Activated CD4-positive, alpha-beta T cell treated with anti-CD3 and anti-CD28 coated beads, Interleukin-10, Interleukin-2, amounts not matched to agents 100 ng/mL and 50 ng/mL, durations not matched to agents 16 hours and 8 hours (primary cell): ENCODE data around the gene HPS4.

ENCODE experiments used
- DNase-seq: peaks from one replicate; pipeline ENCODE4 v3.0.0-alpha.2; 2020

The HPS4 gene

DNA sequence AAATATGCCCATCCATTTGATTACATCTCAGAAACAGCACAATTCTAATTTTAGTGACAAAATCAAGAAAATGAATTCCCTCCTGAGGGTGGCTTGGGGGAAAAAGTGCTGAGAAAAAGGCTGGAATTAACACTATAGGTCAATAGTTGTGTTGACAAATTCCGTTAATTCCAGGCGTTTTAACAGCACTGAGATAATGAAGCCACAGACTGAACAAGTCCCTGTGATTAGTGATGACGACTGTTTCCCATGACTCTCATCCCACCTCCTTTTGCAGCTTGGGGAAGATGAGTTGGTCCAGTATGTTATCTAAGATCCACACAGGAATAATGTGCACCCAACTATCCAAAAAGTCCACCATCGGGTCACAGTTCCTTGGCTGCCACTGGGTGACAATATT lies 12.9 kb upstream of the HPS4 start:
- DNase-seq = no peak

DNA sequence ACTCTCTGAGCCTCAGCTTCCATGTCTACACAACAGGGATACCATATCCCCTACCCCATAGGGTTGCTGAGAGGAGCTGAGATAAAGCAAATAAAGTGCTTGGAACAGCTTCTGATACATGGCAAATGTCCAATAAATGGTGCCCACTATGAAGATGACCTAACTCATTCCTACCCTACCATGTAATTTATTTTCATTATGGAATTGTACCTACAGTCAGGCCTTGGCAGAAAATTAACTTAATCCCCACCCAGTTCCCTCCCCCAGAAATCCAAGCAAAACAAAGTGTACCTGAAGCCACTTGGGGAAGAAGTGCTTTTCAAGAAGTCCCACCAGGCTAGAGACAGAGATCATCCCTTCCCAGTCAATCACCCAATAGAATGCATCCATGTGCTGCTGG lies 10.9 kb upstream of the HPS4 start:
- DNase-seq = no peak

DNA sequence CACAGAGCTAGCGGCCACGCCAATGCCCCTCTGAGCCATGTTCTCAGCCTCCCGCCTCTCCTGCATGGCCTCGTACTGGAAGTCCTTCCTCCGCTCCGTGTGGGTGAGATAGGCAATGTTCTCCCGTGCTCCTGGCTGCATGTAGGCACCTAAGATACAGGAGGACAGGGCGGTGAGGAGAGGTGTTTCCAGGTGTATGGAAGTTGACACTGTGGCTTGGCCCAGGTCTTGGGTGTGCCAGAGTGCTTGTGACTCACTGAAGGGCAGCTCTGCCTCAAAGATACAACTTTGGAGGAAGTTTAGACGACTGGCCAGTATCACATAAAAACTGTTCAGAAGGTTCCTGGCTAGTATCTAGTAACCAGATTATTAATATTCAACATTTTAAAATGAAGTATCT lies 8.6 kb upstream of the HPS4 start:
- DNase-seq = no peak

DNA sequence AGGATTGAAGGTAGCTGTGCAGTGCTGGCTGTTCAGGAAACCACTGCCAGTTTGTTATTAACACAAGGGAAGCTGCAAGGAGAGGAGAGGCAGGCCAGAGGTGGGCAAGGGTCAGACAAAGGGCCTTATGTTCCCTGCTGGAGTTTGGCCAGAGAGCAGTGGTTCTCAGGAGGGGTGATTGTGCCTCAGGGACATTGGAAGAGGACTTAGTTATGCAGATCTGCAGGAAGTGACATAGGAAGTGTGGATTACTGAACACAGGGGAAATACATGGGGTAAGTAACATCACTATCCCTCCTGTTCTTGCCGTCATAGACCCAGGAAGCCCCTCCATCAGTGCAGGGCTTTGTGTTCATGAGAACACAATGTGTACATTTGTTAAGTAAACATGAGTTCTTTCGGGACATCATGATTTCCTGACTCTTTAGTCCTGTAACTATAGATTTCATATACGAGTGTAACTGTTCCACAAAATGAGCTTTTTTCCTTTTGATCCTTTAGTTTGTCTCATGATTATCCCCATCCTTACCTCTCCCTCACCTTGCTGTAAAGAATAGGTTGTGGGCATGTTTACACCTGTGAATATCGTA lies 6.0 kb upstream of the HPS4 start:
- no peak for DNase-seq

DNA sequence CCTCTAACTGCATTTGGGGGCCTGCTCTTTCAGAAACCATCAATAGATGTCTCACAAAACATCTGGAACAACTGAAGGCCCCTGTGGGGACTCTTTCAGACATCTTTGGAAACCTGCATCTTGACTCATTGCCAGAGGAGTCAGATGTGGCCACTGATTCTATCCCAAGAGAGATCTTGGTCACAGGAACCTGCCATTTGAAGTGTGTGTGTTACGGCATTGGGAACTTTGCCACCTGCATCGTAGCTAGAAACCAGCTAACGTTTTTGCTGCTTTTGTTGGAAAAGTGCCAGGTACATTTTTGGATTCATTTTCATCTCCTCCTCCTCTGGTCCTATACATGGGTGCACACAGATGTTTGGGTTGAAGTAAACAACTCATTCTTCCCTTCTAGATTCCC lies 4.4 kb upstream of the HPS4 start:
- no peak for DNase-seq

DNA sequence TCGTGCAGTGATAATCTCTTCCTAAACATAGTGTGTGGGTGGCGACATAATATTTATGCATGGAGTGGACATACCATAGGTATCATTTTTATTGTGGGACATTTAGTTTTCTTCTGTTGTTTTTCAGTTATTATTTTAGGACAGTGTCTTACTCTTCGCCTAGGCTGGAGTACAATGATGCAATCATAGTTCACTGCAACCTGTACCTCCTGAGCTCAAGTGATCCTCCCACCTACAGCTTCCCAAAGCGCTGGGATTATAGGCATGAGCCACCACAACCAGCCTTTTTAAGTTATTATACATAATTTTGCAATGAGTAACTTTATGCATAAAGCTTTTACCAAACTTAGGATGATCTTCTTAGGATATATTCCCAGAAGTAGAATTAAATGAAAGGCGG lies 2.8 kb upstream of the HPS4 start:
- DNase-seq = no peak

DNA sequence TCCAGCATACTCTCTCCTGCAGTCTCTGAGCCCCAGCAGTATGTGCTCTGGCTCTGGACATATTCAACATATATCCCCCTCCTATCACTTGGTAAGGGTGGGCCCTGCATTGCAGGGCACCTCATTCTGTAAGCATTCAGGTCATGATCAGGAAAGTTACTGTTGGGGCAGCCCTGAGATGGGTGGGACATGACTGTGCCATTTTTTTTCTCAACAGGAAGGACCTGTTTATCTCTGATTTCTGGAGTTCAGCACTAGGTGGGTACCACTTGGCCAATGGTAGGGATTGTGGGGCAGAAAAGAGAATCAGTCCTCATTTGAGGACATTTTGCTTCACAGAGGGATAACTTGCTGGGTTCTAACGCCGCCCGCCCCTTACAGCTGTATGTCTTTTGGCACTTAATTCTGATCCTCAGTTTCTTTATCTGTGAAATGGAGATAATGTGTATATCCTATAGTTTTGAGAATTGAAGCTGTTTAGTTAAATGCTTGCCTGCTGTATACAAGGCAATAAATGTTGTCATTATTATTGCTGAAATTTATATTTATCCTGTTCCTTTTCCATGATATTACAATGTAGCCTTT lies 2.3 kb upstream of the HPS4 start:
- DNase-seq = no peak

DNA sequence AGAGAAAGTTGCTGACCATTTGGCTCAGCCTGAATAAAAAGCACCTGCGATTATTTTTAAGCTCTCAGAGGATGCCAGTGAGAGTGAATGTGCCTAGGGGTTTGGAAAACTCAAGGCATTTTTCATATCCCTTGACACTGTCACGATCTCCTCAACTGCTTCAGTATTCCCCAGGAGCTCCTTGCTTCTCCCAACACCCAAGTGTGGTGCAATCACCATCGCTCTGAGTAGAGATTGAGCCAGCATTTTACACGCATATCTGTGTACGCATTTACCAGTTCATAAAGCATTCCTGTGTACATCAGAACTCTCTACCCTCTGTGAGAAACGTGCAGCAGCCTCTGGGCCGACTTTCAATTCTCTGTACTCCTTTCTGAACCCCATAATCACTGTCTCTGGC lies 1.4 kb upstream of the HPS4 start:
- no peak for DNase-seq

DNA sequence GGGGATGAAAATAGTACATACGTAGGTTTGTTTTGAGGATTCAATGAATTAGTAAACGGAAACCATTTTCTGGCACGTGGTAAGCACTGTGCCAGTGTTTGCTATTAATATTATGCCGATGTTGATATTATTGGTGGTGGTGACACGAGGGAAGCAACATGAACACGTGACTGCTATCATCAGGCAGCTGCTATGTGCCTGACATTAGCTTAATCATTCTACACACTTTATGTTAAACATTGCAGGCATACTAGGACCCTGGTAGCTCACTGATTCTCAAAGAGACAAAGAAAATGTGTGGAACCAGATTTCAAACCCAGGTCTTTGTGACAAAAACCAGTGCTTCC lies 750 bp upstream of the HPS4 start:
- peak; percentile 35 for DNase-seq

DNA sequence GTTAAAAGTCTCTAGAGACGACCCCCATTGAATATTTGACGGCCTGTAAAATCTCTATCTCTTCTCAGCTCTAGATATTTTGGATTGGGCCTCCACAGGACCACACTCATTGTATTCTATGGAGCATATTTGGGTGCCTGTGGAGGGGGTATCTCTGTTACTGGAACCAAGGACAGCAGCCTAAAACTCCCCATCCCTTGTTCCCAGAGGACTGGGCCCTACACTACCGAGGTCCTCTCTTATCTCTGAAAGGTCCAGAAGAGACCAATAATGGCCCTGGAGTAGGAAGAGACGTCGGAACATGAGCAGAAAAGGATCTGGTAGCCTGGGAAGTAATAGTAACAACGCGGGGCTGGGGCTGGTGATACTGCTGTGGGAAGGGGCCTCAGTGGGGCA lies 542 bp downstream of the HPS4 start:
- no peak for DNase-seq

DNA sequence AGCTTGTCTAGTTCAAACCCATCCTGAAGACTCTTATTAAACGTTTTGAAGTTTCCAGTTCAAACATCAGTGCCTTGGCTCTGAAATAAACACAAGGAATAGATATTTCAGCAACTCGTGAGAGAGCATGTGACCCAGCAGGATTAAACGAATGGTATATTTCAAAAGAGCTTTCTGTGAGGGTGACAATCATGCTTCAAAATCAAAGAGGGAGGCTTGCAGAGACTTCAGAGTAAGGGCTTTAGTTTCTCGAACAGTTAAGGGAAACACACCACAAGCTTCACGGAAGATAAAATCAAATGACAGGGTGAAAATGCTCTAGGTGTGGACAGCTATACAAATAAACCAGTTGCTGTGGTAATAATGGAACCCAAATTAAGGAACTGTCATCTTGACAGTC lies 1.4 kb downstream of the HPS4 start:
- DNase-seq = peak; percentile 31

DNA sequence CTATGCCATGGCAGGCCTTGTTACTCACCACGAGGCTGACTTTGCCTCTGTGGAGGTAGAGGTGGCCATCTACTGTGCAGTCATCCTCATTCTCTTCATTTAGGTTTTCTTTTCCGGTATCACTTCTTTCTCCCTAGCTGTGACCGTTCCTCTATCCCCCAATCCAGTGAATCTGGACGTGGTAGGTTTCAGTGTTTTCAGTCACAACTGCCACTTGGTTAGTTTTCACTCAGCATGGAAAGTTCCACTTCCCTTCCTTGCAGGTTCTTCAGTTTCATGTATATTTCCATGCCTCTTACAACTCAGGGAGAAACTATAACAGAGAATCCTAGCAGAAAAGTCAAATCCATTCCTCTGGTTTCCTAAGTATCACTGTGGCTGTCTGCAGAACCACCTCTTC lies 1.9 kb downstream of the HPS4 start:
- peak; percentile 66 for DNase-seq

DNA sequence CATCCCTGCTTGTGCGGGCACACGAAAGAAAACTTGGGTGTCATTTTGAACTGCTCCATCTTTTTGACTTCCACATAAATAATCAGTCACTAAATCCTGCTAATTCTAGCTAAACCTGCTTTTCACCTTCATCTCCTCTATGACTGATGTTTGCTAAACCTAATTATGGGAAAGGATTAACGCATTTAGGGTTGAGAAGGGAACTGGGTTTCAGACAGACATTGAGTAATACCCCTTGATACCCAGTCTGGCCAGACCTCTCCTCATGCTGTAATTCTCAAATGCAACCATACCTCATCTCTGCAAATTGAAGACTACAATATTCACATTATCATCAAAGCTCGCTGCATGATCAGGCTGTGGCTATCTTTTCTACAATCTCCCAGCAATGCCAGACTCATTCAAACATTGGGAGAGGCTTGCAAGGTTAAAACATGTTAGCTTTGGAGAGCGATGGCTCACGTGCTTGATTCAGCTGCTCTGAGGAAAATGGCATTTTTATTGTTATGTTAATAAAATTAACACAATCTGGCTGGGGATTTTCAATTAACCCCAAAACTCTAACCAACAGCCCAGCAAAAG lies 2.4 kb downstream of the HPS4 start:
- DNase-seq = no peak

DNA sequence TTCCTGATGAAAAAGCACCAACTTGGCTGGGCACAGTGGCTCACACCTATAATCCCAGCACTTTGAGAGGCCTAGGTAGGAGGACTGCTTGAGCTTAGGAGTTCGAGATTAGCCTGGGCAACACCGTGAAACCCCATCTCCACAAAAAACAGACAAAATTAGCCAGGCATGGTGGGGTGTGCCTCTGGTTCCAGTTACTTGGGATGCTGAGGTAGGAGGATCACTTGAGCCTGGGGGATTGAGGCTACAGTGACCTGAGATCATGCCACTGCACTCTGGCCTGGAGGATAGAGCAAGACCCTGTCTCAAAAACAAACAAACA lies 3.0 kb downstream of the HPS4 start:
- no peak for DNase-seq

DNA sequence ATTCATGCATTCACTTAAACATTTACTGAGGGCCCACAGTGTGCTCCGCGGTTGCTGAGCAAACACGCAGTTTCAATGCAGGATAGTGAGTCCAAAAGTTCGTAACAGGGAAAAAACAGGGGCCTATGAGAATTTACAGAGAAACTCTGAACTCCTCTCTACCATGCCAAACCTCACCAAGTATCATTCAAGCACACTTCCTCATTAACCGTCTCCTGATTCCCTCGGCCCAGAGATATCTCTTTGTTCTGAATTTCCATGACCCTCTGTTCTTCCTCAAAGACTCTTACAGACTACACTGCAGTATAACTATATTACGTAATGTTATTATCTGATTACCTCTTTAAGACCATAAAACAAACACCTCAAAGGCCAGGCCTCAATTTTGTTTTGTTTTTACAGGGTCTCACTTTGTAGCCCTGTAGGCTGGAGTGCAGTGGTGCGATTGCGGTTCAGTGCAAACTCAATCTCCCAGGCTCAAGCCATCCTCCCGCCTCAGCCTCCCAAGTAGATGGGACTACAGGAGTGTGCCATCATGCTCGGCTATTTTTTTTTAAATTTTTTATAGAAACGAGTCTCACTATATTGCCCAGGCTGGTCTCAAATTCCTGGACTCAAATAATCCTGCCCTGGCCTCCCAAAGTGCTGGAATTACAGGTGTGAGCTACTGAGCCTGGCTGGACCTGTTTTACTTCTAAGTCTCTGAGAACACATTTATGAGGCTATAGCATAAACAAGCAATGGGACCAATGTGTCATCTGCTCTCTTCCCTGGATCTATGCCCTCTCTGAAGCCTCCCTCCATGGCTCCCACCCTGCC lies 3.6 kb downstream of the HPS4 start:
- DNase-seq = peak; percentile 26

DNA sequence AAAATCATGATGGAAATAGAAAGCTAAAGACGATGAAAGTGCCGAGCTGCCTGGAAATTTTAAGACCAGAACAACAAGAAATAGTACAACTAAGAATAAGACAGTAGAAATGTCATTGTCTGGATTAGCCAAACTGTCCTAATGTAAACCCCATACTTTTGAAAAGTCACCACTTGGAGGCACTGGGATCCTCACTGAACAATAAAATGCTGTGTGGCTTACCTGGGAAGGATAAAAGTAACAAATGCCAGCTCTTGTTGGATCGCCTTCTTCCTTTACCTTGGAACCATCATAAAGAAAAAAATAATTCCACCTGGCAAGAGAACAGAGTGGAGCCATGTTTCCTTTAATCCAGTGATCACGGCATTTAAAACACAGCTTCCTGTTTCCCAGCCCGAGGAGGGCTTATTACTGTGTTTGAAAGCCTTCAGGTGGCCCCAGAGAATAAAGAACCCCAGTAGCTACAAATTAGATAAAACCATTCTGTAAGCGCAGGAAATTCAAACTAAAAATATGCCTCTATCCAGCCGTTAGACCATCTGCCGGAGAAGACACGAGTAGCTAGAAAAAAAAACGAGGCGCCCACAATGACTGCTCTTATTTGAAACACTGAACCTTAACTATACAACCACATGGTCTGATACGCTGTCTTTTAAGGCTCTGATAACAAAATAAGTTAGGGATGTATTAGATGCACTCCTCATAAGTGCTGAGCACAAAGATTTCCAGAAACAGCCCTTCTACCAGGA lies 4.4 kb downstream of the HPS4 start:
- peak; percentile 19 for DNase-seq

DNA sequence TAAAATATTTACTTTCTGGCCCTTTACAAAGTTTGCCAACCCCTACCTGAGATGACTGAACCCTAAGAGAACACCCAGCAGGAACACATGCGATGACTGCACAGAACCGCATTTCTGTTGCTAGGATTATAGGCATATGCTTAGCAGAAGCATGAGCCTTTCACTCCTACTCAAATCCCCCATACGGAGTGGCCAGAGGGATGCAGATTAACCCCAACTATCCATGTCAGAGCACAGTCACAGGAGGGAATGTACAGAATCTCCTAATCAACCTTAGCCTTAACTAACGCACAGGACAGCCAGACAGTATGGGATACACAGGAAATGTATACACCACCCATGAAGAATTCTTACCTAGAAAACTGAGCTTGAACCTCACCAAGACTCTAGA lies 6.2 kb downstream of the HPS4 start:
- DNase-seq = peak; percentile 28

DNA sequence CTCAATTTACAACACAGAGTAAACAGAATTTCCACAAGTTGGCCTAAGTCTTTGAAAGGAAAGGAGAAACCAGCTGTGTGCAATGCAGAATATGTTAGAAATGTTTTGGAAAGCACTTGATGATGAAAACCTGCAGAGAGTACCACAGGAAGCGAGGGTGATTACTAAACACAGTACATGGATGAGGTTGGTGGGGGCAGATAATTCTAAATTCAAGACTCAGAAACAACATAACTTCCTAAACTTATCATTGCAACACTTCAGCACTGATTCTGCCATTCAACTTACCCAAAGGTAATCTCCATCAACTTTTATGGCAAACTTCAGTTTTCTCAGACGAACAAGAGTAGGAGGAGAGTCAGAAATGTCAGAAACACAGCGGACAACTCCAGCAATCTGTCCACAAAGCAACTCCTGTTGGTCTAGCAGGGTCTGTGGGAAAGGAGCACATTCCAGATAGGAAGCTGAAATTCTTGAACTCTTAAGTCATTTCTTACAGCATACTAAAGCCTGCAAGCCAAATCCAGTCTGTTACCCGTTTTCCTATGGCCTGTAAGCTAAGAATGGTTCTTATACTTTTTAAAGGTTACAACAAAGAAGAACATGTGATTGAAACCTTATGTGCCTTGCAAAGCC lies 6.8 kb downstream of the HPS4 start:
- peak; percentile 73 for DNase-seq

DNA sequence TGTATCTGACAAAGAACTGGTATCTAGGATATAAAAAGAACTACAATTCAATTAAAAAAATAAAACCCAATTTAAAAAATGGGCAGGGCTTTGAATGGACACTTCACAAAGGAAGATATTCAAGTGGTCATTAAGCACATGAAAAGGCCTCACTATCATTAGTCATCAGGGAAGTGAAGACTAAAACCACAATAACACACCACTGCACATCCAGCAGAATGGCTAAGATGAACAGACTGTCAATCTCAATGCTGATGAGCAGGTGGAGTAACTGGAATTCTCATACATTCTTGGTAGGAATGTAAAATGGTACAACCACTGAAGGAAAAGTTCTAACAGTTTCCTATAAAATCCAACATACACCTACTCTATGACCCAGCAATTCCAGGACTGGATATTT lies 8.9 kb downstream of the HPS4 start:
- DNase-seq = peak; percentile 23

DNA sequence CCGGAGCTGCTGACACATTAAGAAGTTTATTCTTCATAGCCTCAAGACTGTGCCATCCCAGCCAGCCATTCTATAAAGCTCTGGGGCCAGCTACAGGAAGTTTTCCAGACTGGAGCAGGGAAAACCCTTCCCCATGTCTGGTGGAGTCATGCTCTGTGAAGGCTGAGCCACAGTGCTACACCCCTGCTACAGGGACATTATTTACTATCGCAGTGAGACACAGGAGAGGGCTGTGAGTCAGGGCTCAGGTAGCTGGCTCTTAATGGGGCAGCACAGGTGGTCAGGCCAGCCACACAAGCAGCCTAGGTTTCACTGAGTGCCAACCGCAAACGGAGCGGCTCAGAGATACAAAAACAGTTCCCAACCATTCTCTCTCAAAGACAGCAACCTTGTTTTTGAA lies 12.1 kb downstream of the HPS4 start:
- no peak for DNase-seq

DNA sequence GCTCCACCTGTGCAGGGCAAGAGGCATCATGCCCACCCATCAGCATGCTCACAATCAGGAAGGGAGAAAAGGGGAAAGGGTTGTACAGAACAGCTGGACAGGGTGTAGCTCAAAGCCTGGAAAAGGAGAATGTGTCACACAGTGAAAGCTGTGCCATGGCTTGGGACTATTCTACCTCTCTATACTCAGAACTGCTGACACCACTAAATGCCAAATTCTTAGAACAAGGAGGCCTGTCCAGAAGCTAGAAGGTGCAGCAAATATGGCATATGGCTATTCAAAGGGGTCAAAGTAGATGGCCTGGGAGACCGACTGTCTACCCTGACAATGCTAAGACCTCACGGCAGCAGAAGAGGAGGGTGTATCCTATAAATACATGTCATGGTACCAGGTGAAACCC lies 12.8 kb downstream of the HPS4 start:
- DNase-seq = no peak

DNA sequence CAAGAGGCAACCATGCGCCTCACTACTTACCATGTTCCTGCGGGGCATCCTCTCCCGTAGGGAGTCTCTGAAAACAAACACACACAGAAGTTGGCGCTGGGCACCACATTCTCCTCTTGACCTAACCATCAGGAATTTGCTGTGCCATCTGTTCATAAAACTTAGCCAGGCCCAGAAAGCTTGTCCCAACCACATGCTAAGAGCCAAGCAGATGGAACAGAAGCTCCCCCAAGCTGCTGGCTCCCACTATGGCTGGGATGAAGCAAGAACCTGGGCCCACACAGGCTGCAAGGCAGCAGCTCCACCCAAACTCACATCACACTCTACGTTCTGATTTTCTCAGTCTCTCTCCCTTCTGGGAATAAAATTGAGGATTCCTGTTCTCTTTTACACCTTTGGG lies 17.4 kb downstream of the HPS4 start:
- DNase-seq = no peak

DNA sequence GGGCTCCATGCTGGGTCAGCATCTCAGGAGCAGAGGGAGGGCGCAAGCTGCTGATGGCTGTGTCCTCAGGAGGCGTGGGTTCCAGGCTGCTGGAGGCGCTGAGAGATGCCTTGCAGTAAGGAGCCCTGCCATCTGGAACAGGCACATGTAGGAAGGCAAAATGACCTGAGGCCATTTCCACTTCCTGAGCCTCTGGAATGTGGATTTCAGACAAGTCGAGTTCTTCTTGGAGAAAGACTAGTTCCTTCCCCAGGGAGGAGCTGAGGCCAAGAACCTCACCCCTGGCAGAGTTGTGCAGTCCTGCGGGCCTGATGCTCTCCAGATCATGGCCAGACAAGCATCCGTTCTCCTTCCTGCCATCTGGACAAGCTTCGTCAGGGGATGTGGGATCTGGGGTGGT lies 19.3 kb downstream of the HPS4 start:
- DNase-seq = no peak
